ENCODE results near the gene XRCC4. TPM values are rescaled to one million over a fixed set of nuclear protein-coding genes. Genes with fewer than 3 reads are reported as not detected.

The XRCC4 gene
- total and polyA plus RNA-seq, 9 of the 15 experiments (the other 6 are each of a cell fraction or from before 2014, with no cell fraction given) = 13.6 to 61.6 (median 22.4) TPM

- Histone ChIP-seq H3K9me3 (replicated peaks; ENCODE audit: control insufficient read depth, insufficient read depth, low read depth, low read length) (no peaks in the 10 kb centered on the region), H3K9me1 (ENCODE audit: control insufficient read depth, insufficient read depth, low read length) (no peaks in the 10 kb centered on the region), H3K79me2 (ENCODE audit: control insufficient read depth, insufficient read depth, low read length) (no peaks in the 10 kb centered on the region), H4K20me1 (replicated peaks; ENCODE audit: control insufficient read depth, insufficient read depth, low read length) (no peaks in the 10 kb centered on the region), H3K27ac (ENCODE audit: extremely low read depth, low read depth, low read length) (no peak overlapping the region), H3K4me3 (no peak overlapping the region), H3K27me3 (ENCODE audit: control insufficient read depth in 2 of 2, insufficient read depth in 2 of 2, low read length in 2 of 2) (no peaks in the 10 kb centered on the region), H3K36me3 (ENCODE audit: control insufficient read depth, insufficient read depth, low read length) (no peaks in the 10 kb centered on the region), H3K9ac (ENCODE audit: insufficient read depth in 1 of 2, low read depth in 2 of 2, low read length in 2 of 2) (no peak overlapping the region), H3K4me1 (replicated peaks in 1 of 2; ENCODE audit: control insufficient read depth in 2 of 2, insufficient read depth in 2 of 2, low read length in 2 of 2) (no peaks in the 10 kb centered on the region), H2AFZ (ENCODE audit: low read depth, low read length) (no peak overlapping the region), H3K4me2 (ENCODE audit: insufficient read depth, low read length) (no peak overlapping the region)
- intact Hi-C loops (cut with micrococcal nuclease) (no loop called here), in situ Hi-C loops (cut with MboI) (no loop called here)
- DNase-seq (ENCODE audit: extremely low read depth in 1 of 4, low spot score in 3 of 4) = no peak
- no peak for ATAC-seq
- ChIA-PET POLR2A (no interaction called here), CTCF (ENCODE audit: low intra/inter-chr PET ratio) (no interaction called here)
- BruUV-seq (replicated peaks) = no TSS peak
- FAIRE-seq = no peak
- 45% methylated on average over 5 of the region's 5 CpGs for WGBS (ENCODE audit: insufficient coverage, low coverage, missing lambda C conversion rate)
- TF ChIP-seq PRDM10 (IDR thresholded peaks at IDR 0.05; ENCODE audit: partially characterized antibody) (no peak), PHB (CRISPR knock-in tag; IDR thresholded peaks at IDR 0.05) (no peak), ZNF584 (CRISPR knock-in tag; IDR thresholded peaks at IDR 0.05; ENCODE audit: low read depth) (no peak), GTF2E2 (tag; IDR thresholded peaks at IDR 0.05) (no peak), PHB2 (IDR thresholded peaks at IDR 0.05; ENCODE audit: low read depth) (no peak), ARHGAP35 (IDR thresholded peaks at IDR 0.05; ENCODE audit: partially characterized antibody) (no peak), ARID2 (IDR thresholded peaks at IDR 0.05) (no peak), FOS (IDR thresholded peaks at IDR 0.05; ENCODE audit: extremely low read depth, insufficient read length) (no peak)
These were observed 115.6 kb downstream of the XRCC4 start for GRCh38 chr5:83192947-83193346.
